ENCODE measurements around the gene ZNF846. TPM values are rescaled to one million over a fixed set of nuclear protein-coding genes. Genes with fewer than 3 reads are reported as not detected.

ZNF846 gene
- total and polyA plus RNA-seq, 10 of the 15 experiments (the other 5 are each of a cell fraction or from before 2014, with no cell fraction given), result 0.64 to 4.1 (median 1.6) TPM

DNA sequence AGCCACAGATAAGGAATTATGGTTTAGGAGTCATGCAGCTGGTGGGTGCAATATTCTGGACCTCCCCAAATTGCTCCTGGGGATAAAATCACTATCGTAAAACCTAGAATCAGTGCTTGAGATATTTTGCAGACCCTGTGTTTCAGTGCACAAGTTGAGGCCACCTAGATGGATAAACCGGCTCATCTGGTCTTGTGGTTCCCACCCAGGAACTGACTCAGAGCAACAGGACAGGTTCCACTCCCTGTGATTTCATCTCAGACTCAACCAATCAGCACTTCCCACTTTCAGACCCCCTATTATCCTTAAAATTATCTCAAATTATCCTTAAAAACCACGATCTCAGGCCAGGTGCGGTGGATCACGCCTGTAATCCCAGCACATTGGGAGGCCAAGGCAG, 29.3 kb upstream of the ZNF846 start:
- no peaks in the 10 kb centered on the region for H4K20me1 ChIP-seq (ENCODE audit: control insufficient read depth, insufficient read depth)
- 65% methylated on average over 5 of the region's 5 CpGs for WGBS (ENCODE audit: insufficient coverage, insufficient replicate concordance, low lambda C conversion rate, missing lambda C conversion rate)
- H3K9ac ChIP-seq (ENCODE audit: control insufficient read depth, insufficient read depth, low read length), result no peak overlapping the region
- no peaks in the 10 kb centered on the region for H3K4me1 ChIP-seq (ENCODE audit: control insufficient read depth, insufficient read depth, low read length)
- DNase-seq (ENCODE audit: low read depth, low spot score) (no peak), FAIRE-seq (no peak), ATAC-seq (no peak)
- no peak overlapping the region for H2AFZ ChIP-seq (ENCODE audit: control insufficient read depth, low read depth, low read length)
- ChIA-PET POLR2A (no interaction called here), CTCF (interaction anchor here (1.5 to 1.6 kb wide), 2 partner anchors 172 to 176 kb away, joined by 7 to 13 read pairs; no protein-coding TSS in a partner anchor), RAD21 (ENCODE audit: unreplicated experiment) (no interaction called here), SMC1A (ENCODE audit: uncharacterized antibody, unreplicated experiment) (interaction anchor here (0.7 kb wide), 1 partner anchor 25 kb away, joined by 3 read pairs; no protein-coding TSS in a partner anchor)
- no peak overlapping the region for H3K4me3 ChIP-seq
- H3K9me3 ChIP-seq (replicated peaks; ENCODE audit: control insufficient read depth, insufficient read depth, low read length), result no peaks in the 10 kb centered on the region; the same call in 2 of the 3 replicates
- no peaks in the 10 kb centered on the region for H3K27me3 ChIP-seq (replicated peaks in 1 of 2; ENCODE audit: control insufficient read depth in 2 of 2, insufficient read depth in 2 of 2, low read length in 1 of 2)
- TF ChIP-seq, protein P1, sequence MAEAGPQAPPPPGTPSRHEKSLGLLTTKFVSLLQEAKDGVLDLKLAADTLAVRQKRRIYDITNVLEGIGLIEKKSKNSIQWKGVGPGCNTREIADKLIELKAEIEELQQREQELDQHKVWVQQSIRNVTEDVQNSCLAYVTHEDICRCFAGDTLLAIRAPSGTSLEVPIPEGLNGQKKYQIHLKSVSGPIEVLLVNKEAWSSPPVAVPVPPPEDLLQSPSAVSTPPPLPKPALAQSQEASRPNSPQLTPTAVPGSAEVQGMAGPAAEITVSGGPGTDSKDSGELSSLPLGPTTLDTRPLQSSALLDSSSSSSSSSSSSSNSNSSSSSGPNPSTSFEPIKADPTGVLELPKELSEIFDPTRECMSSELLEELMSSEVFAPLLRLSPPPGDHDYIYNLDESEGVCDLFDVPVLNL (IDR thresholded peaks at IDR 0.05; ENCODE audit: low read depth, low read length), result no peak
- no peak for TF ChIP-seq KDM1A (IDR thresholded peaks at IDR 0.05; ENCODE audit: borderline replicate concordance)
- TF ChIP-seq STAT1 (conservative IDR thresholded peaks at IDR 0.05), result no peak
- no peak for TF ChIP-seq ASH2L (IDR thresholded peaks at IDR 0.05; ENCODE audit: borderline replicate concordance, low read depth)
- no peak for TF ChIP-seq NR2C1 (IDR thresholded peaks at IDR 0.05)
- no peak for TF ChIP-seq SMC3 (IDR thresholded peaks at IDR 0.05; ENCODE audit: borderline replicate concordance, low read length)
- no peak for TF ChIP-seq ZNF207 (IDR thresholded peaks at IDR 0.05; ENCODE audit: borderline replicate concordance)
- TF ChIP-seq RB1 (IDR thresholded peaks at IDR 0.05; ENCODE audit: borderline replicate concordance), result no peak
- no TSS peak for BruUV-seq (replicated peaks)
- H3K4me2 ChIP-seq (ENCODE audit: control insufficient read depth, insufficient read depth), result no peak overlapping the region
- H3K36me3 ChIP-seq (ENCODE audit: control insufficient read depth in 2 of 2, insufficient read depth in 2 of 2, low read length in 1 of 2), result no peaks in the 10 kb centered on the region
- no peaks in the 10 kb centered on the region for H3K79me2 ChIP-seq (ENCODE audit: control insufficient read depth, insufficient read depth, low read length)
- in situ Hi-C loops (cut with MboI) (loop anchor here (5.0 to 10.0 kb wide), 4 partner anchors 211 to 661 kb away; partner anchors contain the start of gene ZNF559), intact Hi-C loops (cut with micrococcal nuclease; ENCODE audit: unreplicated experiment) (loop anchor here (2.0 to 10.0 kb wide), 2 partner anchors 661 to 1143 kb away; no protein-coding TSS in a partner anchor)
- no peak overlapping the region for H3K27ac ChIP-seq (ENCODE audit: control insufficient read depth, insufficient read depth)

Measured in GM12878 (cell line).